ENCODE data around the gene FAM120A. TPM values are rescaled to one million over a fixed set of nuclear protein-coding genes. Genes with fewer than 3 reads are reported as not detected.

FAM120A gene
- total and polyA plus RNA-seq, 2 of the 13 experiments (the other 11 are each of a cell fraction or from before 2014, with no cell fraction given), result 41.3 to 44.4 TPM

GRCh38 chr9:93589688-93590087 lies 138.2 kb downstream of the FAM120A start (continued):
- TF ChIP-seq ZBTB34 (CRISPR knock-in tag; IDR thresholded peaks at IDR 0.05) (no peak), NR2F1 (CRISPR knock-in tag; IDR thresholded peaks at IDR 0.05) (peak; percentile 19 to 49; a peak in 1 of 4 replicates), ZNF740 (CRISPR knock-in tag; IDR thresholded peaks at IDR 0.05) (no peak), ZNF142 (CRISPR knock-in tag; IDR thresholded peaks at IDR 0.05) (no peak), ZNF670 (CRISPR knock-in tag; IDR thresholded peaks at IDR 0.05; ENCODE audit: borderline replicate concordance) (no peak), MYC (CRISPR knock-in tag; IDR thresholded peaks at IDR 0.05; ENCODE audit: borderline replicate concordance) (peak; percentile 26; the same call in 1 of the 2 replicates), MAF1 (CRISPR knock-in tag; IDR thresholded peaks at IDR 0.05; ENCODE audit: borderline replicate concordance) (no peak), SMAD3 (CRISPR knock-in tag; IDR thresholded peaks at IDR 0.05) (0 out of 2 replicates have a peak, but pooled peaks have one; percentile 49), PCBP1 (IDR thresholded peaks at IDR 0.05; ENCODE audit: borderline replicate concordance, low read depth, low read length) (no peak), SIX4 (CRISPR knock-in tag; IDR thresholded peaks at IDR 0.05) (peak; percentile 87), POLR2AphosphoS2 (IDR thresholded peaks at IDR 0.05; ENCODE audit: low read depth, low read length) (no peak), MTF2 (CRISPR knock-in tag; IDR thresholded peaks at IDR 0.05; ENCODE audit: borderline replicate concordance) (no peak), CBX2 (IDR thresholded peaks at IDR 0.05; ENCODE audit: low read depth, low read length) (no peak), CBX2 (CRISPR knock-in tag; IDR thresholded peaks at IDR 0.05; ENCODE audit: low read depth) (no peak), BHLHE40 (IDR thresholded peaks at IDR 0.05; ENCODE audit: low read length) (no peak), EED (CRISPR knock-in tag; IDR thresholded peaks at IDR 0.05) (no peak), ARHGAP35 (CRISPR knock-in tag; IDR thresholded peaks at IDR 0.05; ENCODE audit: borderline replicate concordance) (no peak), FOSL2 (CRISPR knock-in tag; IDR thresholded peaks at IDR 0.05) (peak; percentile 42), RORA (CRISPR knock-in tag; IDR thresholded peaks at IDR 0.05) (no peak), ZNF7 (CRISPR knock-in tag; IDR thresholded peaks at IDR 0.05) (no peak), MED1 (CRISPR knock-in tag; IDR thresholded peaks at IDR 0.05) (no peak), E2F5 (CRISPR knock-in tag; conservative IDR thresholded peaks at IDR 0.05) (no peak), CBX1 (IDR thresholded peaks at IDR 0.05; ENCODE audit: low read depth) (no peak), BRCA1 (CRISPR knock-in tag; IDR thresholded peaks at IDR 0.05) (no peak)

Measured in HepG2 (cell line).